GM19467 (cell line): ENCODE results near the gene LPIN3.
"Not testable (repeated sequence)": the region's sequence is repeated elsewhere in the genome, so short reads cannot be mapped to it uniquely, and the experiment has no call there.

Experiments
- ATAC-seq: cut with Tn5 transposase; IDR thresholded peaks from one replicate; pipeline ENCODE4 v1.9.1; 2021; ENCODE audit warnings: mild to moderate bottlenecking, moderate library complexity; ENCODE audit not compliant: unreplicated experiment

LPIN3 gene

GRCh38 chr20:41340327-41341055 lies at the start of gene LPIN3:
Gene LPIN3, plus strand, starts transcription at chr20:41340821. Its CDS starts 4,983 bp downstream, at chr20:41345804.
- ATAC-seq: no peak

DNA sequence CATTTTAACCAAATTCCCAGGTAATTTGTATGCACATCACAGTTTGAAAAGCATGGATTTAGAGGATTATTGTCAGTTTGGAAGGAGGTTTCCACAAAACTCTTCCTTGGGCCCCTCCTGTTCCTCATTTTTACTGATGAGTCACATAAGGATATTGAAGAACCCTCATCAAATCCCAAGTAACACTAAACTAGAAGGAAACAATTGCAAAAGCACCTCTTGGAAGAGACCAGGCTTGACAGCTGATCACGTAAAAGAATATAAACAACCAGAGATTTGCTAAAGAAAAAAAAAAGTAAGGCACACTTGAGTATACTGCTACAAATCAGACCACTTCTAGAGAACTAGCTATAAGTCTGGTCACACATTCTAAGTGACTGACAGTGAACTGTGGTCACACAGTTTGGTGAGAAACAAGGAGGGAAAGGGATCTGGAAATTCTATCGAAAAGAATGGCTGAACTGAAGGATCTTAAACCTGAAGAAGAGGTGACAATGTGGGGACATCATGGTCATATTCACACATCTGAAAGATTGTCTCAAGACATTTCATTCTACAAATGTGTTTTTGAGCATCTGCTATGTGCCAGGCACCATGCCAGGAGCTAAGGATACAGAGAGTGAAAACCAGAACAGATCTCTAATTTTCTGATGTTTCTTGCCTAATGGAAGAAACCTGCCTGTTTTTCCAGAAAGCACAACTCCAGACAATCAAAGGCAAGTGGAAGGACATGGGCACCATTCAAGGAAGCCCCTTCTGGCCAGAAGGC lies 47.2 kb upstream of the LPIN3 start:
- no peak for ATAC-seq

DNA sequence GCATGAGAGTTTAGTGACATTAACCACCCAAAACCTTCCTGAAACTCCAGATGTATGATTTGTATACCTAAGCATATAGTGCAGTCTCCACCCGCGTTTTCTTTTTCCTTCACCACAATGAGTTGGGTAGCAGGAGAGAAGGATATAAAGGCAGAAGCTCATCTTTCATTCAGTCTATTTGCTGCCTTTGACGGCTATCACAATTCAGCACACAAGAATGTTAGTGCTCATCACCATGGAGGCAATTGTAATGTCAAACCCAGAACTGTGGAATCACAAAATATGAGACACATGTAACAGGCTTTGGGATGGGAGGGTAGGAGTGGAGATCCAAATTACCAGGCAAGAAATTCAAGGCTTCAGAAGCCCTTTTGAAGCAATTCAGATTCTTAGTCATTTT lies 40.7 kb upstream of the LPIN3 start:
- ATAC-seq: no peak

DNA sequence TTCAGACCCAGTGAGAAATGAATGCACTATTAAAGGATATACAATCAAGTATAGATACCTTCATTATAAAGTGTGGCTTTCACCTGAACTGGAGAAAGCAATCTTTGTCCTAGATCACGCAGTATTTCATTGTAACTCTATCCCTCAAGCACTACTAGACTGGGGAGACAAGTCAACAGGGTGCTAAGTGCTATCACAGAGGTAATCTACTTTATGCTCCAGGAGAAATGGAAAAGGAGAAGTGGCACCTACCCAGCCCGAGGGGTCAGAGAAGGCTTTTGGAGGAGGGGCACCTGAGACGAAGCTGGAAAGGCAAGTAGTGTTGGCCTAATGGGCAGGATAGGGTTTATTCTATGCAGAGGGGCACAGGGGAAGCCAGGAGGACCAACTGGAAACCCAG lies 40.2 kb upstream of the LPIN3 start:
- ATAC-seq: no peak

- ATAC-seq: no peak
These were observed 39.7 kb upstream of the LPIN3 start for GRCh38 chr20:41300886-41301285.

DNA sequence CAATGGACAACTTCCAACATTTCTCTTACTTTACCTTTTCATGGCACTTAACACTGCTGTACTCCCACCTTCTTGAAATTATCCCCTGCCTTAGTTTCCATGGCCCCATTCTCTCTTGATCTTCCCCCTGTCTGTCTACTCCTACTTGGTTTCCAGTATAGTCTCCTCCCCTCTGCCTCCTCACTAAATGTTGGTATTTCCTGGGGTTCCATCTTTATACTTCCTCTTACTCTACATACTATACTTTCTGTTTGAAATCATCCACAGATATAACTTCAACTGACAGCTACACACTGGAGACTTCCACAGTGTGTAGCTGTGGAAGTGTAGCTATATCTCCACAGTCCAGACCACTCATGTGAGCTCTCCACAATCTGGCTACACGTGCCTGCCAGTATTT lies 36.6 kb upstream of the LPIN3 start:
- ATAC-seq: no peak

GRCh38 chr20:41304424-41305079 lies 36.1 kb upstream of the LPIN3 start:
- no peak for ATAC-seq

GRCh38 chr20:41306061-41306727 lies 34.4 kb upstream of the LPIN3 start:
- ATAC-seq: peak; percentile 84

DNA sequence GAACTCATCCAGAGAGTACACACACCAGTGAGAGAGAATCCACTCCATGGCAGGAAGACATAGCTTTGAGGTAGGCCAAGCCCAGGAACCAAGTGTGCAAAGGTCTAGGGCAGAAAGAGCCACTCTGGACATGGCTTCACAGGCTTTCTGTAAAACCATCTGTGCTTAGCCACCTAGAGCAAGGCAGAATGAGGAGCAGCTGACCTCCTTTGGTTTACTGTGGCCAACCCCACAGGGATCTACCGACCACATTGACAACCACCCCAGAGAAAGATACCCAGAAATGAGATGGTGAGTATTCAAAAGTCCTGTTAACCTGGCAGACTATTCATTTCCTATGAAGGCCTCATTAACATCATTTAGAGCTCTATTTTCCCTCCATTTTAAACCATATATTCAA lies 33.6 kb upstream of the LPIN3 start:
- ATAC-seq: no peak

GRCh38 chr20:41308290-41308711 lies 32.3 kb upstream of the LPIN3 start:
- ATAC-seq: no peak

GRCh38 chr20:41308726-41309413 lies 31.8 kb upstream of the LPIN3 start:
- ATAC-seq: no peak

GRCh38 chr20:41309817-41310216 lies 30.8 kb upstream of the LPIN3 start:
- ATAC-seq: no peak

DNA sequence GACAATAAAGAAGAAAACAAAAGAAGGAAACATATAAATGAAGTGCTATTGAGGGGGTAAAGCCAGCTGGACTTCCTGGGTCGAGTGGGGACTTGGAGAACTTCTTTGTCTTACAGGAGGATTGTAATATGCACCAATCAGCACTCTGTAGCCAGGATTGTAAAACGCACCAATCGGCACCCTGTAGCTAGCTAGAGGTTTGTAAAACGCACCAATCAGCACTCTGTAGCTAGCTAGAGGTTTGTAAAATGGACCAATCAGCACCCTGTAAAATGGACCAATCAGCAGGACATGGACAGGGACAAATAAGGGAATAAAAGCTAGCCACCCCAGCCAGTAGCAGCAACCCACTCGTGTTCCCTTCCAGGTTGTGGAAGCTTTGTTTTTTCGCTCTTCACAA lies 28.6 kb upstream of the LPIN3 start:
- ATAC-seq: not testable (repeated sequence)

- ATAC-seq: no peak
These were observed 26.2 kb upstream of the LPIN3 start for GRCh38 chr20:41314386-41314785.

- no peak for ATAC-seq
These were observed 24.6 kb upstream of the LPIN3 start for GRCh38 chr20:41316051-41316450.

GRCh38 chr20:41316602-41317545 lies 23.7 kb upstream of the LPIN3 start:
- peak; percentile 43 for ATAC-seq

DNA sequence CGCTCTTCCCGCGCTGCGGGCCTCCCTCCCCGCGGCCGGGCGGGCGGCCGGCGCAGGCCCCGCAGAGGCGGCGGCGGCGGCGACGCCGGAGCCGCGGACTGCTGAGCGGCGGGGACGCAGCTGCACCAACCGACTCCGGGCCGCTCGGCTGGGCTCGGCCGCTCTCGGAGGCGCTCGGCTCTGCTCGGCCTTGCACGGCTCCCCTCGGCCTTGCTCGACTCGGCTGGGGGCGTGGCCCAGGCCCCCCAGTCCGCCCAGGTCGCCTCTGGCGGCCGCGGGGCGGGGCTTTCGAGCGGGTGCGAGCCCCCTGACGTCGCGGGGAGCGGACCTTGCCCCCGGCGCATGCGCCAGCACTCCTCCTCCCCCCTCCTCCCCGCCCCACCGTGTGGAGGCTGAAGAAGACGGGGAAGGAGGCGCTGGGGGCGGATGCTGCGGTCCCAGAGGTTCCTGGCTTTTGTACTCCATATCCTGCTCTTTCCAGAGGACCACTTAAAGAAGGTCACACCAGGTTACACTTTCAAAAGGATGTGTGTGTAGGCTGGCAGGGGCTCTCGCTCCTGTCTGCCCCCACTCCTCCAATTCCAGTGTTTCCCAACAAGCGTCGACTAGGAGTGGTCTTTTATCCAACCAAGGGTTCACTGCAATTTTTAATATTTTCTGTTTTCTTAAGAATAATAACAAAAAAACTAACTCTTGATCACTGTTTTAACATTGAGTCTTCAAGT lies 22.9 kb upstream of the LPIN3 start, which contains the start of gene ZHX3:
TSS of gene ZHX3 (minus strand) at position 186 of the 725 bp plus-strand sequence. CDS start 112,815 bp downstream, outside the sequence.
- ATAC-seq: peak; percentile 94

- ATAC-seq: no peak
These were observed 22.4 kb upstream of the LPIN3 start for GRCh38 chr20:41318271-41318649.

DNA sequence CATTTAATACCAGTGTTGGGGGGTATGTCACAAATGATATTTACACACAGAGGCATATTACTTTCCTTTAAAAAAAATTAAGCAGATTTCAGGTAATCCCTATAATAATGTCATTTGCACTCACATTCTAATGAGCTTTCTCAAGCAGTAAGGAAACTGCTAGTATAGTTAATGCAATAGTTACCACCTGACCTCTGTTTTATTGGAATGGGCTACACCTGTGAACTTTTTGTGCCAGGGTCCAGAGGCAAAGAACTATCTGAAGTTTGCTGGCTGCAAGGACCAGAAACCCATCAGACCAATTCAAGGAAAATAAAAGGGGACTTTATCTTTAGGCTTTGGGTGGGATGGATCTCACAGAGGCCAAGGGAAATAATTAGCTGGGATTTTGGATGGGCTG lies 20.2 kb upstream of the LPIN3 start:
- ATAC-seq: no peak
